Stimulated activated naive CD4-positive, alpha-beta T cell (primary cell): ENCODE data around the gene PLD1.
A peak's percentile ranks its signal among the peaks of the same experiment; 100 is the strongest.
"Not testable (repeated sequence)": the region's sequence is repeated elsewhere in the genome, so short reads cannot be mapped to it uniquely, and the experiment has no call there.

Source experiments
- DNase-seq, 6 experiments: peaks; one replicate each; lab custom pipeline; 2025; lab: John Stamatoyannopoulos, UW

PLD1 gene

GRCh38 chr3:171614318-171614921, 195.9 kb downstream of the PLD1 start:
- DNase-seq, result no peak

- no peak for DNase-seq
Observed at GRCh38 chr3:171607452-171607851, 202.8 kb downstream of the PLD1 start.

GRCh38 chr3:171606151-171606751, 204.0 kb downstream of the PLD1 start:
- no peak for DNase-seq

- DNase-seq, result no peak
Observed at GRCh38 chr3:171604370-171604769, 205.9 kb downstream of the PLD1 start.

GRCh38 chr3:171602072-171602471, 208.2 kb downstream of the PLD1 start:
- DNase-seq, result no peak

- DNase-seq, result no peak
Observed at GRCh38 chr3:171600030-171600429, 210.3 kb downstream of the PLD1 start.

- no peak for DNase-seq
Observed at GRCh38 chr3:171598990-171599389, 211.3 kb downstream of the PLD1 start.

GRCh38 chr3:171592786-171593185, 217.5 kb downstream of the PLD1 start:
- DNase-seq, result no peak

- no peak for DNase-seq
Observed at GRCh38 chr3:171591070-171591469, 219.2 kb downstream of the PLD1 start.

GRCh38 chr3:171586274-171586673, 224.0 kb downstream of the PLD1 start:
- DNase-seq, result no peak

- no peak for DNase-seq
Observed at GRCh38 chr3:171585039-171585438, 225.2 kb downstream of the PLD1 start.

- no peak for DNase-seq
Observed at GRCh38 chr3:171584100-171584499, 226.2 kb downstream of the PLD1 start.

- DNase-seq, result no peak
Observed at GRCh38 chr3:171574556-171575240, 235.6 kb downstream of the PLD1 start.

GRCh38 chr3:171569571-171570132, 240.6 kb downstream of the PLD1 start:
- no peak for DNase-seq

GRCh38 chr3:171568766-171569165, 241.5 kb downstream of the PLD1 start:
- DNase-seq, result no peak

- peak in 3 of 6 experiments; percentile 25 to 73 (median 61) for DNase-seq
Observed at GRCh38 chr3:171566803-171567422, 243.4 kb downstream of the PLD1 start.

- DNase-seq, result no peak
Observed at GRCh38 chr3:171565481-171566058, 244.7 kb downstream of the PLD1 start.

- DNase-seq, result no peak
Observed at GRCh38 chr3:171564748-171565480, 245.4 kb downstream of the PLD1 start.

- DNase-seq, result no peak
Observed at GRCh38 chr3:171563298-171563697, 247.0 kb downstream of the PLD1 start.

GRCh38 chr3:171562459-171562858, 247.8 kb downstream of the PLD1 start:
- not testable (repeated sequence) for DNase-seq

GRCh38 chr3:171561596-171562323, 248.5 kb downstream of the PLD1 start:
- DNase-seq, result no peak
